SK-N-SH treated with all-trans-retinoic acid at 6 μM for 48 hours (cell line): ENCODE data around the gene DHPS.

Experiments
- ATAC-seq: fragments of 200-7000 bp; cut with Tn5 transposase; 3 replicates; pipeline ENCODE4 v1.9.1; 2020; ENCODE audit warnings: mild to moderate bottlenecking, moderate library complexity
- ARNTL ChIP-seq: fragments of 450-650 bp; formaldehyde crosslinking; IDR thresholded peaks from 2 replicates; pipeline ENCODE4 v1.5.0; 2020; ENCODE audit warnings: low read depth, mild to moderate bottlenecking, moderate library complexity, borderline replicate concordance
- BACH2 ChIP-seq: fragments of 250-450 bp; sonication (Bioruptor Pico); IDR thresholded peaks from 2 replicates; pipeline ENCODE4 v1.9.0; 2021; ENCODE audit warnings: mild to moderate bottlenecking, borderline replicate concordance
- CREB5 ChIP-seq: fragments of 250-450 bp; sonication (Bioruptor Pico); IDR thresholded peaks from 2 replicates; pipeline ENCODE4 v1.5.1; 2020; ENCODE audit warnings: low read depth, mild to moderate bottlenecking, moderate library complexity
- CSDC2 ChIP-seq: fragments of 250-450 bp; sonication (Bioruptor Pico); IDR thresholded peaks from 2 replicates; pipeline ENCODE4 v1.5.0; 2020; ENCODE audit warnings: mild to moderate bottlenecking, moderate library complexity
- GLIS3 ChIP-seq: fragments of 250-450 bp; sonication (Bioruptor Pico); IDR thresholded peaks from 2 replicates; pipeline ENCODE4 v1.5.0; 2020; ENCODE audit warnings: mild to moderate bottlenecking, moderate library complexity
- ISL1 ChIP-seq: fragments of 250-450 bp; sonication (Bioruptor Pico); IDR thresholded peaks from 2 replicates; pipeline ENCODE4 v2.1.2; 2022; ENCODE audit warnings: mild to moderate bottlenecking, moderate library complexity
- POU6F1 ChIP-seq: fragments of 250-450 bp; sonication (Bioruptor Pico); IDR thresholded peaks from 2 replicates; pipeline ENCODE4 v1.8.0; 2021; ENCODE audit warnings: low read depth, mild to moderate bottlenecking, moderate library complexity, borderline replicate concordance
- PPARA ChIP-seq: fragments of 250-450 bp; sonication (Bioruptor Pico); IDR thresholded peaks from 2 replicates; pipeline ENCODE4 v1.5.0; 2020; ENCODE audit warnings: mild to moderate bottlenecking, borderline replicate concordance
- RARB ChIP-seq: fragments of 250-450 bp; sonication (Bioruptor Pico); IDR thresholded peaks from 2 replicates; pipeline ENCODE4 v1.8.0; 2021; ENCODE audit warnings: mild to moderate bottlenecking, moderate library complexity
- TCF4 ChIP-seq: fragments of 250-450 bp; sonication (Bioruptor Pico); IDR thresholded peaks from 2 replicates; pipeline ENCODE4 v1.8.0; 2021; ENCODE audit warnings: mild to moderate bottlenecking, moderate library complexity, borderline replicate concordance
- TOX ChIP-seq: fragments of 250-450 bp; sonication (Bioruptor Pico); IDR thresholded peaks from 2 replicates; pipeline ENCODE4 v1.8.0; 2021; ENCODE audit warnings: mild to moderate bottlenecking, moderate library complexity, borderline replicate concordance
- TSHZ2 ChIP-seq: fragments of 250-450 bp; sonication (Bioruptor Pico); IDR thresholded peaks from 2 replicates; pipeline ENCODE4 v1.5.0; 2020; ENCODE audit warnings: mild to moderate bottlenecking, moderate library complexity
- ZC3H10 ChIP-seq: fragments of 250-450 bp; sonication (Bioruptor Pico); IDR thresholded peaks from 2 replicates; pipeline ENCODE4 v1.5.1; 2021; ENCODE audit warnings: mild to moderate bottlenecking, moderate library complexity
- ZFP3 ChIP-seq: fragments of 250-450 bp; sonication (Bioruptor Pico); IDR thresholded peaks from 2 replicates; pipeline ENCODE4 v1.5.0; 2020; ENCODE audit warnings: mild to moderate bottlenecking, moderate library complexity
- ZNF565 ChIP-seq: fragments of 450-650 bp; formaldehyde crosslinking; conservative IDR thresholded peaks from 2 replicates; pipeline ENCODE4 v1.5.0; 2020; ENCODE audit warnings: low read depth, mild to moderate bottlenecking, moderate library complexity
- ZNF70 ChIP-seq: fragments of 450-650 bp; formaldehyde crosslinking; IDR thresholded peaks from 2 replicates; pipeline ENCODE4 v1.5.0; 2020; ENCODE audit warnings: mild to moderate bottlenecking, moderate library complexity
- ZNF8 ChIP-seq: fragments of 450-650 bp; formaldehyde crosslinking; IDR thresholded peaks from 2 replicates; pipeline ENCODE4 v1.5.0; 2020; ENCODE audit warnings: mild to moderate bottlenecking, moderate library complexity
- TF ChIP-seq, protein P1 (sequence below): fragments of 250-450 bp; sonication (Bioruptor Pico); IDR thresholded peaks from 2 replicates; pipeline ENCODE4 v1.8.0; 2020; ENCODE audit warnings: mild to moderate bottlenecking, moderate library complexity, borderline replicate concordance

Gene DHPS

DNA sequence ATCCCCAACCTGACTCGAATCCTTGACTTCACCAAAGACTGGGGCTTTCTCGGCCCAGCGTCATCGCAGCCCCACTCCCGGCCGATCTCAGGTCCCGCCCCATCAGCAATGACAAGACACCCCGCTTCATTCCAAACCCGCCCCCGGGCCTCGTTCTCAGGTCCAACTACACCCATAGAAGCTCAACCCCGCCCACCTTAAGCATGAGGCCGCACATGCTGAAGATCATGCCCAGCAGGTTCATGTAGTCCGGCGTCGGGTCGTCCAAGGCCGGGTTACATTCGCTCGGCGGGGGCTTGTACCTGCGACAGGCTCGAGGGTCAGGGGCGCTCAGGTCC lies 12.8 kb downstream of the DHPS start (continued):
- no peak for TF ChIP-seq CREB5 (CRISPR knock-in tag)
- no peak for TF ChIP-seq TCF4 (CRISPR knock-in tag)
- no peak for TF ChIP-seq ZNF70 (CRISPR knock-in tag)
- no peak for TF ChIP-seq CSDC2
- no peak for TF ChIP-seq PPARA
- TF ChIP-seq RARB, result no peak
- TF ChIP-seq, protein P1, sequence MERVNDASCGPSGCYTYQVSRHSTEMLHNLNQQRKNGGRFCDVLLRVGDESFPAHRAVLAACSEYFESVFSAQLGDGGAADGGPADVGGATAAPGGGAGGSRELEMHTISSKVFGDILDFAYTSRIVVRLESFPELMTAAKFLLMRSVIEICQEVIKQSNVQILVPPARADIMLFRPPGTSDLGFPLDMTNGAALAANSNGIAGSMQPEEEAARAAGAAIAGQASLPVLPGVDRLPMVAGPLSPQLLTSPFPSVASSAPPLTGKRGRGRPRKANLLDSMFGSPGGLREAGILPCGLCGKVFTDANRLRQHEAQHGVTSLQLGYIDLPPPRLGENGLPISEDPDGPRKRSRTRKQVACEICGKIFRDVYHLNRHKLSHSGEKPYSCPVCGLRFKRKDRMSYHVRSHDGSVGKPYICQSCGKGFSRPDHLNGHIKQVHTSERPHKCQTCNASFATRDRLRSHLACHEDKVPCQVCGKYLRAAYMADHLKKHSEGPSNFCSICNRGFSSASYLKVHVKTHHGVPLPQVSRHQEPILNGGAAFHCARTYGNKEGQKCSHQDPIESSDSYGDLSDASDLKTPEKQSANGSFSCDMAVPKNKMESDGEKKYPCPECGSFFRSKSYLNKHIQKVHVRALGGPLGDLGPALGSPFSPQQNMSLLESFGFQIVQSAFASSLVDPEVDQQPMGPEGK (CRISPR knock-in tag), result no peak
- TF ChIP-seq, all 23 proteins: peak for 0

GRCh38 chr19:12668346-12668745 lies 13.3 kb downstream of the DHPS start:
- no peak for TF ChIP-seq TSHZ2 (CRISPR knock-in tag)
- no peak for TF ChIP-seq CREB5 (CRISPR knock-in tag)
- TF ChIP-seq ZFP3 (CRISPR knock-in tag), result no peak
- TF ChIP-seq ZNF565 (CRISPR knock-in tag), result no peak
- no peak for TF ChIP-seq PPARA
- ATAC-seq, result no peak

GRCh38 chr19:12667731-12668302 lies 13.9 kb downstream of the DHPS start:
- TF ChIP-seq CSDC2 (no peak), PPARA (no peak), GLIS3 (CRISPR knock-in tag) (no peak), ZC3H10 (no peak), ZNF8 (CRISPR knock-in tag) (no peak), ZNF70 (CRISPR knock-in tag) (no peak), ISL1 (CRISPR knock-in tag) (no peak), ZFP3 (CRISPR knock-in tag) (no peak), ARNTL (CRISPR knock-in tag) (no peak), BACH2 (CRISPR knock-in tag) (no peak), TOX (no peak), POU6F1 (CRISPR knock-in tag) (no peak)
- TF ChIP-seq, protein P1 (CRISPR knock-in tag), result no peak
- ATAC-seq, result no peak
